DOHH2 (cell line): ENCODE data around the gene SBK1.
A peak's percentile ranks its signal among the peaks of the same experiment; 100 is the strongest.

ENCODE experiments used
- H3F3A ChIP-seq: fragments of 200-600 bp; sonication (generic), shearing (Covaris generic); 2 replicates; pipeline ENCODE4 v1.6.0; 2016; ENCODE audit warnings: antibody characterized with exemption, mild to moderate bottlenecking; ENCODE audit not compliant: control insufficient read depth, insufficient read depth
- H3K27ac ChIP-seq: fragments of 200-600 bp; sonication (generic); 2 replicates; pipeline ENCODE4 v1.5.1; 2014; ENCODE audit warnings: low read depth, mild to moderate bottlenecking, low read length, moderate library complexity
- H3K27me3 ChIP-seq: fragments of 200-600 bp; sonication (generic); 2 replicates; pipeline ENCODE4 v1.6.1; 2014; ENCODE audit warnings: mild to moderate bottlenecking, low read length, mixed read lengths; ENCODE audit not compliant: control insufficient read depth
- H3K36me3 ChIP-seq: fragments of 200-600 bp; sonication (generic); 2 replicates; pipeline ENCODE4 v1.6.1; 2014; ENCODE audit warnings: mild to moderate bottlenecking, low read length, moderate library complexity, mixed read lengths; ENCODE audit not compliant: control insufficient read depth
- H3K4me1 ChIP-seq: fragments of 200-600 bp; sonication (generic); 2 replicates; pipeline ENCODE4 v1.6.1; 2014; ENCODE audit warnings: mild to moderate bottlenecking, low read length, mixed read lengths; ENCODE audit not compliant: control insufficient read depth
- H3K4me2 ChIP-seq: fragments of 200-600 bp; sonication (generic); 2 replicates; pipeline ENCODE4 v1.6.0; 2014; ENCODE audit warnings: mild to moderate bottlenecking, low read length, moderate library complexity
- H3K4me3 ChIP-seq: fragments of 200-600 bp; sonication (generic); 2 replicates; pipeline ENCODE4 v1.5.1; 2014; ENCODE audit warnings: mild to moderate bottlenecking, low read length, mixed read lengths
- H3K79me2 ChIP-seq: fragments of 200-600 bp; sonication (generic); 2 replicates; pipeline ENCODE4 v1.6.1; 2014; ENCODE audit warnings: mild to moderate bottlenecking, low read length, mixed read lengths; ENCODE audit not compliant: control insufficient read depth
- H3K9me2 ChIP-seq: fragments of 200-600 bp; sonication (generic); replicated peaks from 2 replicates; pipeline ENCODE4 v1.6.1; 2014; ENCODE audit warnings: mild to moderate bottlenecking, low read length, mixed read lengths; ENCODE audit not compliant: control insufficient read depth
- H3K9me3 ChIP-seq: fragments of 200-600 bp; sonication (generic); 2 replicates; pipeline ENCODE4 v1.6.1; 2014; ENCODE audit warnings: antibody characterized with exemption, low read length, mixed read lengths; ENCODE audit not compliant: control insufficient read depth, insufficient read depth
- H4K20me1 ChIP-seq: fragments of 200-600 bp; sonication (generic); 2 replicates; pipeline ENCODE4 v1.6.0; 2014; ENCODE audit warnings: low read depth, mild to moderate bottlenecking, antibody characterized with exemption, low read length, moderate library complexity; ENCODE audit not compliant: control insufficient read depth, insufficient read depth
- CTCF ChIP-seq: fragments of 200-600 bp; sonication (generic); IDR thresholded peaks from one replicate; pipeline ENCODE4 v1.5.1; 2014; ENCODE audit warnings: antibody characterized with exemption, mild to moderate bottlenecking, low read depth, low read length; ENCODE audit not compliant: poor library complexity, severe bottlenecking
- EZH2phosphoT487 ChIP-seq: fragments of 200-600 bp; sonication (generic); IDR thresholded peaks from 2 replicates; pipeline ENCODE4 v1.6.1; 2017; ENCODE audit warnings: borderline replicate concordance, mild to moderate bottlenecking, antibody characterized with exemption, low read length, moderate library complexity, mixed read lengths

SBK1 gene

GRCh38 chr16:28313587-28313986 is 21.3 kb downstream of the SBK1 start:
- H3K27me3 ChIP-seq, result 0 out of 2 replicates have a peak, but pooled peaks cover 3% of the 10 kb centered on the region
- no peaks in the 10 kb centered on the region for H4K20me1 ChIP-seq
- no peaks in the 10 kb centered on the region for H3K79me2 ChIP-seq
- no peaks in the 10 kb centered on the region for H3K36me3 ChIP-seq
- no peak overlapping the region for H3K27ac ChIP-seq
- no peak overlapping the region for H3K4me3 ChIP-seq
- H3K4me2 ChIP-seq, result no peak overlapping the region
- no peaks in the 10 kb centered on the region for H3K9me2 ChIP-seq
- H3K9me3 ChIP-seq, result no peaks in the 10 kb centered on the region
- TF ChIP-seq EZH2phosphoT487 (no peak), CTCF (no peak)
- no peaks in the 10 kb centered on the region for H3K4me1 ChIP-seq
- no peaks in the 10 kb centered on the region for H3F3A ChIP-seq

- Histone ChIP-seq H3K4me1 (no peaks in the 10 kb centered on the region), H3K9me3 (no peaks in the 10 kb centered on the region), H3K4me2 (no peak overlapping the region), H3K79me2 (no peaks in the 10 kb centered on the region), H3K27ac (no peak overlapping the region), H3K9me2 (no peaks in the 10 kb centered on the region), H3K27me3 (no peaks in the 10 kb centered on the region), H4K20me1 (no peaks in the 10 kb centered on the region), H3K36me3 (no peaks in the 10 kb centered on the region), H3K4me3 (no peak overlapping the region), H3F3A (no peaks in the 10 kb centered on the region)
- TF ChIP-seq EZH2phosphoT487 (no peak), CTCF (no peak)
Measured at GRCh38 chr16:28316054-28316453, 23.7 kb downstream of the SBK1 start.

GRCh38 chr16:28317040-28317880 is 24.9 kb downstream of the SBK1 start:
- Histone ChIP-seq H3K36me3 (no peaks in the 10 kb centered on the region), H3K9me3 (no peaks in the 10 kb centered on the region), H3K9me2 (no peaks in the 10 kb centered on the region), H3K79me2 (no peaks in the 10 kb centered on the region), H4K20me1 (no peaks in the 10 kb centered on the region), H3K4me2 (no peak overlapping the region), H3K4me1 (no peaks in the 10 kb centered on the region), H3K27me3 (no peaks in the 10 kb centered on the region), H3K27ac (no peak overlapping the region), H3F3A (no peaks in the 10 kb centered on the region), H3K4me3 (no peak overlapping the region)
- TF ChIP-seq EZH2phosphoT487 (no peak), CTCF (peak; percentile 93)
